Measurements from ENCODE around the gene SYCP3. TPM values are rescaled to one million over a fixed set of nuclear protein-coding genes. Genes with fewer than 3 reads are reported as not detected.

Gene SYCP3
- polyA plus RNA-seq, 1 of the 3 experiments (the other 2 are of a cell fraction) = 0.07 TPM

DNA sequence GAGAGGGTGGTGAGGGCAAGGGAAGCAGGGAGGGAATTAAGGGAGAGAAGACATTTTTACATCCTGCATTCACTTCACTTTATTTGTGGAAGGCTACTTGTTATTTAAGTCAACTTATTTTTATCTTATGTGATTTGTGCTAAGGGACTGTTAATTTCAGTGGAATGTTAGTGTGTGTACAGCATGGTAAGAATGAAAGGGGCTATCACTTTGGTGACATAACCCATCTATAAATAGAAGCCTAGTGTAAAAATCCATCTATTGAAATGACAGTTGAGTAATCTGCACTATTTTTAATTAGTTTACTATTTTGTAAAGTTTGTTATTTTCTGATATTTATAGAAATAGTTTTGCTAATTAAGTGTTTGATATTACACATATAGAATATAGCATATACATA lies 58.6 kb downstream of the SYCP3 start:
- Histone ChIP-seq H4K20me1 (ENCODE audit: insufficient read depth) (no peaks in the 10 kb centered on the region), H3K36me3 (replicated peaks in 1 of 2; ENCODE audit: control insufficient read depth in 1 of 2, insufficient read depth in 2 of 2, low read length in 1 of 2) (no peaks in the 10 kb centered on the region), H3K9me2 (no peaks in the 10 kb centered on the region), H3K9me3 (no peaks in the 10 kb centered on the region), H3F3A (replicated peaks; ENCODE audit: insufficient read depth) (no peaks in the 10 kb centered on the region), H3K9ac (no peak overlapping the region), H2AFZ (ENCODE audit: low read depth) (no peak overlapping the region), H3K4me3 (ENCODE audit: low read depth in 2 of 2, low read length in 1 of 2) (no peak overlapping the region), H3K27me3 (ENCODE audit: insufficient read depth) (no peaks in the 10 kb centered on the region), H3K79me2 (ENCODE audit: insufficient read depth) (no peaks in the 10 kb centered on the region), H3K4me1 (ENCODE audit: control insufficient read depth in 1 of 2, insufficient read depth in 2 of 2, low read depth in 1 of 2, low read length in 1 of 2) (no peaks in the 10 kb centered on the region), H3K4me2 (no peak overlapping the region), H3K27ac (ENCODE audit: low read depth in 2 of 2, low read length in 1 of 2) (no peak overlapping the region)
- ChIA-PET POLR2A (no interaction called here), CTCF (no interaction called here)
- TF ChIP-seq MXI1 (IDR thresholded peaks at IDR 0.05; ENCODE audit: low read depth, low read length) (no peak), RAD21 (IDR thresholded peaks at IDR 0.05; ENCODE audit: low read length) (no peak), SIN3A (IDR thresholded peaks at IDR 0.05; ENCODE audit: borderline replicate concordance, low read depth, low read length) (no peak), EZH2phosphoT487 (IDR thresholded peaks at IDR 0.05; ENCODE audit: borderline replicate concordance, low read depth) (no peak), GABPA (IDR thresholded peaks at IDR 0.05; ENCODE audit: low read depth) (no peak), FOXM1 (IDR thresholded peaks at IDR 0.05; ENCODE audit: low read depth) (no peak), ELF1 (IDR thresholded peaks at IDR 0.05) (no peak), FOXJ3 (CRISPR knock-in tag; IDR thresholded peaks at IDR 0.05) (no peak), SMC3 (IDR thresholded peaks at IDR 0.05; ENCODE audit: low read depth, low read length) (no peak)
- TF ChIP-seq, protein P1, sequence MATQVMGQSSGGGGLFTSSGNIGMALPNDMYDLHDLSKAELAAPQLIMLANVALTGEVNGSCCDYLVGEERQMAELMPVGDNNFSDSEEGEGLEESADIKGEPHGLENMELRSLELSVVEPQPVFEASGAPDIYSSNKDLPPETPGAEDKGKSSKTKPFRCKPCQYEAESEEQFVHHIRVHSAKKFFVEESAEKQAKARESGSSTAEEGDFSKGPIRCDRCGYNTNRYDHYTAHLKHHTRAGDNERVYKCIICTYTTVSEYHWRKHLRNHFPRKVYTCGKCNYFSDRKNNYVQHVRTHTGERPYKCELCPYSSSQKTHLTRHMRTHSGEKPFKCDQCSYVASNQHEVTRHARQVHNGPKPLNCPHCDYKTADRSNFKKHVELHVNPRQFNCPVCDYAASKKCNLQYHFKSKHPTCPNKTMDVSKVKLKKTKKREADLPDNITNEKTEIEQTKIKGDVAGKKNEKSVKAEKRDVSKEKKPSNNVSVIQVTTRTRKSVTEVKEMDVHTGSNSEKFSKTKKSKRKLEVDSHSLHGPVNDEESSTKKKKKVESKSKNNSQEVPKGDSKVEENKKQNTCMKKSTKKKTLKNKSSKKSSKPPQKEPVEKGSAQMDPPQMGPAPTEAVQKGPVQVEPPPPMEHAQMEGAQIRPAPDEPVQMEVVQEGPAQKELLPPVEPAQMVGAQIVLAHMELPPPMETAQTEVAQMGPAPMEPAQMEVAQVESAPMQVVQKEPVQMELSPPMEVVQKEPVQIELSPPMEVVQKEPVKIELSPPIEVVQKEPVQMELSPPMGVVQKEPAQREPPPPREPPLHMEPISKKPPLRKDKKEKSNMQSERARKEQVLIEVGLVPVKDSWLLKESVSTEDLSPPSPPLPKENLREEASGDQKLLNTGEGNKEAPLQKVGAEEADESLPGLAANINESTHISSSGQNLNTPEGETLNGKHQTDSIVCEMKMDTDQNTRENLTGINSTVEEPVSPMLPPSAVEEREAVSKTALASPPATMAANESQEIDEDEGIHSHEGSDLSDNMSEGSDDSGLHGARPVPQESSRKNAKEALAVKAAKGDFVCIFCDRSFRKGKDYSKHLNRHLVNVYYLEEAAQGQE (IDR thresholded peaks at IDR 0.05; ENCODE audit: low read depth, low read length) = no peak
- TF ChIP-seq, protein P2, sequence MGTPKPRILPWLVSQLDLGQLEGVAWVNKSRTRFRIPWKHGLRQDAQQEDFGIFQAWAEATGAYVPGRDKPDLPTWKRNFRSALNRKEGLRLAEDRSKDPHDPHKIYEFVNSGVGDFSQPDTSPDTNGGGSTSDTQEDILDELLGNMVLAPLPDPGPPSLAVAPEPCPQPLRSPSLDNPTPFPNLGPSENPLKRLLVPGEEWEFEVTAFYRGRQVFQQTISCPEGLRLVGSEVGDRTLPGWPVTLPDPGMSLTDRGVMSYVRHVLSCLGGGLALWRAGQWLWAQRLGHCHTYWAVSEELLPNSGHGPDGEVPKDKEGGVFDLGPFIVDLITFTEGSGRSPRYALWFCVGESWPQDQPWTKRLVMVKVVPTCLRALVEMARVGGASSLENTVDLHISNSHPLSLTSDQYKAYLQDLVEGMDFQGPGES (IDR thresholded peaks at IDR 0.05; ENCODE audit: low read depth, low read length) = no peak
- DNase-seq = no peak

DNA sequence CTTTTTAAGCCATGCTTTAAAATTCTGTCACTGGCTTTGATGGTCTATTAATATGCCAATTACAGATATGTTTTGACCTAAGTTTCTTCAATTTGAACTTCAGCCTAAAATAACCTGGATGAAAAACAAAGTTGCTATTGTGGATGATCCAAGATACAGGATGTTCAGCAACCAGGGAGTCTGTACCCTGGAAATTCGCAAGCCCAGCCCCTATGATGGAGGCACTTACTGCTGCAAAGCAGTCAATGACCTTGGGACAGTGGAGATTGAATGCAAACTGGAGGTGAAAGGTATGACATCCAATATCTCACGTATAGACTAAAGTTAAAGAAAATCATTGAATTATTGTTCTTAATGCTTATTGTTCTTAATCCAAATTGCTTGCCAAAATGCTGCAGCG lies 59.0 kb downstream of the SYCP3 start:
- Histone ChIP-seq H3K9me3 (no peaks in the 10 kb centered on the region), H3F3A (replicated peaks; ENCODE audit: insufficient read depth) (no peaks in the 10 kb centered on the region), H3K4me3 (ENCODE audit: low read depth in 2 of 2, low read length in 1 of 2) (no peak overlapping the region), H3K9ac (no peak overlapping the region), H3K36me3 (replicated peaks in 1 of 2; ENCODE audit: control insufficient read depth in 1 of 2, insufficient read depth in 2 of 2, low read length in 1 of 2) (no peaks in the 10 kb centered on the region), H3K27ac (ENCODE audit: low read depth in 2 of 2, low read length in 1 of 2) (no peak overlapping the region), H3K9me2 (no peaks in the 10 kb centered on the region), H3K27me3 (ENCODE audit: insufficient read depth) (no peaks in the 10 kb centered on the region), H3K4me1 (ENCODE audit: control insufficient read depth in 1 of 2, insufficient read depth in 2 of 2, low read depth in 1 of 2, low read length in 1 of 2) (no peaks in the 10 kb centered on the region), H3K79me2 (ENCODE audit: insufficient read depth) (no peaks in the 10 kb centered on the region), H4K20me1 (ENCODE audit: insufficient read depth) (no peaks in the 10 kb centered on the region), H3K4me2 (no peak overlapping the region), H2AFZ (ENCODE audit: low read depth) (no peak overlapping the region)
- no peak for DNase-seq
- POLR2A ChIA-PET = no interaction called here
- CTCF ChIA-PET = no interaction called here
- WGBS (ENCODE audit: low lambda C conversion rate) = 18% methylated on average over 3 of the region's 3 CpGs
- TF ChIP-seq SMC3 (IDR thresholded peaks at IDR 0.05; ENCODE audit: low read depth, low read length) (no peak), RFX5 (IDR thresholded peaks at IDR 0.05; ENCODE audit: low read length) (no peak), NFIC (IDR thresholded peaks at IDR 0.05; ENCODE audit: borderline replicate concordance) (no peak), CHD2 (IDR thresholded peaks at IDR 0.05; ENCODE audit: low read length, partially characterized antibody) (no peak), FOXJ3 (CRISPR knock-in tag; IDR thresholded peaks at IDR 0.05) (no peak), RAD21 (IDR thresholded peaks at IDR 0.05; ENCODE audit: low read length) (no peak), NRF1 (IDR thresholded peaks at IDR 0.05; ENCODE audit: low read depth, low read length) (no peak), FOXM1 (IDR thresholded peaks at IDR 0.05; ENCODE audit: low read depth) (no peak)
- TF ChIP-seq, protein P1 (IDR thresholded peaks at IDR 0.05; ENCODE audit: low read depth, low read length) = no peak
- TF ChIP-seq, protein P3, sequence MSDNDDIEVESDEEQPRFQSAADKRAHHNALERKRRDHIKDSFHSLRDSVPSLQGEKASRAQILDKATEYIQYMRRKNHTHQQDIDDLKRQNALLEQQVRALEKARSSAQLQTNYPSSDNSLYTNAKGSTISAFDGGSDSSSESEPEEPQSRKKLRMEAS (IDR thresholded peaks at IDR 0.05; ENCODE audit: low read depth) = no peak
- TF ChIP-seq, protein P4, sequence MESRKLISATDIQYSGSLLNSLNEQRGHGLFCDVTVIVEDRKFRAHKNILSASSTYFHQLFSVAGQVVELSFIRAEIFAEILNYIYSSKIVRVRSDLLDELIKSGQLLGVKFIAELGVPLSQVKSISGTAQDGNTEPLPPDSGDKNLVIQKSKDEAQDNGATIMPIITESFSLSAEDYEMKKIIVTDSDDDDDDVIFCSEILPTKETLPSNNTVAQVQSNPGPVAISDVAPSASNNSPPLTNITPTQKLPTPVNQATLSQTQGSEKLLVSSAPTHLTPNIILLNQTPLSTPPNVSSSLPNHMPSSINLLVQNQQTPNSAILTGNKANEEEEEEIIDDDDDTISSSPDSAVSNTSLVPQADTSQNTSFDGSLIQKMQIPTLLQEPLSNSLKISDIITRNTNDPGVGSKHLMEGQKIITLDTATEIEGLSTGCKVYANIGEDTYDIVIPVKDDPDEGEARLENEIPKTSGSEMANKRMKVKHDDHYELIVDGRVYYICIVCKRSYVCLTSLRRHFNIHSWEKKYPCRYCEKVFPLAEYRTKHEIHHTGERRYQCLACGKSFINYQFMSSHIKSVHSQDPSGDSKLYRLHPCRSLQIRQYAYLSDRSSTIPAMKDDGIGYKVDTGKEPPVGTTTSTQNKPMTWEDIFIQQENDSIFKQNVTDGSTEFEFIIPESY (IDR thresholded peaks at IDR 0.05; ENCODE audit: borderline replicate concordance, low read depth) = no peak

All from SK-N-SH (cell line).